ENCODE data around the gene TMEM106B. TPM values are rescaled to one million over a fixed set of nuclear protein-coding genes. Genes with fewer than 3 reads are reported as not detected.

TMEM106B gene
- total RNA-seq, 1 experiment from 2014 or later, result 89.0 TPM

- H3K9me3 ChIP-seq (ENCODE audit: control insufficient read depth, insufficient read depth, low read depth, low read length), result no peaks in the 10 kb centered on the region
- intact Hi-C loops (cut with micrococcal nuclease; ENCODE audit: unreplicated experiment), result no loop called here
- ChIA-PET POLR2A (no interaction called here), CTCF (no interaction called here)
- TF ChIP-seq REST (IDR thresholded peaks at IDR 0.05; ENCODE audit: insufficient read depth in 1 of 2, low read depth in 2 of 2, low read length in 1 of 2) (no peak), CTCF (IDR thresholded peaks at IDR 0.05) (no peak), TCF7L2 (IDR thresholded peaks at IDR 0.05; ENCODE audit: low read depth, low read length) (no peak), SIN3A (IDR thresholded peaks at IDR 0.05; ENCODE audit: borderline replicate concordance, insufficient read depth, low read depth, low read length) (no peak), POLR2AphosphoS5 (IDR thresholded peaks at IDR 0.05; ENCODE audit: low read depth, low read length) (no peak)
- H3K27me3 ChIP-seq (ENCODE audit: control insufficient read depth, insufficient read depth, low read length), result no peaks in the 10 kb centered on the region
- DNase-seq (ENCODE audit: low read depth, low spot score) (no peak), ATAC-seq (no peak)
- H3K4me3 ChIP-seq (ENCODE audit: low read depth in 2 of 2, low read length in 2 of 2), result no peak overlapping the region
- no peaks in the 10 kb centered on the region for H3K4me1 ChIP-seq (ENCODE audit: control insufficient read depth, insufficient read depth, low read length)
- no TSS peak for BruUV-seq (replicated peaks)
- in situ Hi-C loops (cut with HindIII; ENCODE audit: low pct_unique_long_range_greater_than_20kb, low sequenced_read_pairs), result no loop called here
- peaks cover 7% of the 10 kb centered on the region for H3K36me3 ChIP-seq (ENCODE audit: control insufficient read depth, insufficient read depth, low read length)
- H3K27ac ChIP-seq (ENCODE audit: low read length), result peak overlapping the region; percentile 23; the same call in 1 of the 2 replicates
Observed at GRCh38 chr7:12239806-12240205, 28.7 kb downstream of the TMEM106B start.

- DNase-seq (ENCODE audit: low read depth, low spot score) (no peak), ATAC-seq (peak; percentile 92)
- TF ChIP-seq TCF7L2 (IDR thresholded peaks at IDR 0.05; ENCODE audit: low read depth, low read length) (no peak), CTCF (IDR thresholded peaks at IDR 0.05) (peak; percentile 80)
- CTCF ChIA-PET, result no interaction called here
- no TSS peak for BruUV-seq (replicated peaks)
- no peak overlapping the region for H3K4me3 ChIP-seq (ENCODE audit: low read depth in 2 of 2, low read length in 2 of 2)
- H3K27me3 ChIP-seq (ENCODE audit: control insufficient read depth, insufficient read depth, low read length), result no peaks in the 10 kb centered on the region
- intact Hi-C loops (cut with micrococcal nuclease; ENCODE audit: unreplicated experiment) (no loop called here), in situ Hi-C loops (cut with HindIII; ENCODE audit: low pct_unique_long_range_greater_than_20kb, low sequenced_read_pairs) (no loop called here)
- H3K4me1 ChIP-seq (ENCODE audit: control insufficient read depth, insufficient read depth, low read length), result no peaks in the 10 kb centered on the region
- no peaks in the 10 kb centered on the region for H3K9me3 ChIP-seq (ENCODE audit: control insufficient read depth, insufficient read depth, low read depth, low read length)
- H3K36me3 ChIP-seq (ENCODE audit: control insufficient read depth, insufficient read depth, low read length), result no peaks in the 10 kb centered on the region
- POLR2A ChIA-PET, result no interaction called here
- peak overlapping the region; percentile 42; the same call in 1 of the 2 replicates for H3K27ac ChIP-seq (ENCODE audit: low read length)
Observed at GRCh38 chr7:12244129-12244528, 33.0 kb downstream of the TMEM106B start.
